HFF-Myc (cell line): ENCODE measurements around the gene TMEM163.

Source experiments
- DNase-seq: peaks from one replicate; pipeline ENCODE4 v3.0.0-alpha.2; 2011; ENCODE audit warnings: low read depth; ENCODE audit errors: extremely low read depth
- H3K4me3 ChIP-seq: replicated peaks from 2 replicates; pipeline ENCODE4 v1.5.1; 2011; ENCODE audit warnings: low read depth, mild to moderate bottlenecking, control low read depth, low read length
- CTCF ChIP-seq: IDR thresholded peaks from 2 replicates; pipeline ENCODE4 v1.5.1; 2012; ENCODE audit warnings: mild to moderate bottlenecking, low read depth, low read length, control low read depth; ENCODE audit errors: missing control alignments

The TMEM163 gene

GRCh38 chr2:134555411-134555810 is 163.4 kb downstream of the TMEM163 start:
- DNase-seq, result no peak
- no peak overlapping the region for H3K4me3 ChIP-seq
- no peak for TF ChIP-seq CTCF

- DNase-seq, result no peak
- no peak for TF ChIP-seq CTCF
- H3K4me3 ChIP-seq, result no peak overlapping the region
These were observed 165.1 kb downstream of the TMEM163 start for GRCh38 chr2:134553657-134554056.

GRCh38 chr2:134550566-134551164 is 168.1 kb downstream of the TMEM163 start:
- no peak for TF ChIP-seq CTCF
- no peak for DNase-seq
- H3K4me3 ChIP-seq, result no peak overlapping the region

GRCh38 chr2:134549104-134549503 is 169.7 kb downstream of the TMEM163 start:
- no peak for DNase-seq
- H3K4me3 ChIP-seq, result no peak overlapping the region
- no peak for TF ChIP-seq CTCF

- no peak for DNase-seq
- no peak for TF ChIP-seq CTCF
These were observed 177.8 kb downstream of the TMEM163 start for GRCh38 chr2:134540990-134541389.

GRCh38 chr2:134539981-134540380 is 178.8 kb downstream of the TMEM163 start:
- no peak for DNase-seq
- no peak for TF ChIP-seq CTCF
- no peak overlapping the region for H3K4me3 ChIP-seq

More at GRCh38 chr2:134540990-134541389, 177.8 kb downstream of the TMEM163 start:
- no peak overlapping the region for H3K4me3 ChIP-seq

- no peak for TF ChIP-seq CTCF
- H3K4me3 ChIP-seq, result no peak overlapping the region
- no peak for DNase-seq
These were observed 181.1 kb downstream of the TMEM163 start for GRCh38 chr2:134537702-134538101.
